GM12891 (cell line): ENCODE data around the gene PRND.

Source experiments
- POLR2A ChIP-seq: IDR thresholded peaks from 2 replicates; pipeline ENCODE4 v1.6.1; 2011; ENCODE audit warnings: low read depth, low read length, control low read depth
- POLR2AphosphoS5 ChIP-seq: IDR thresholded peaks from 2 replicates; pipeline ENCODE4 v1.6.1; 2011; ENCODE audit warnings: low read depth, low read length, control low read depth
- TAF1 ChIP-seq: IDR thresholded peaks from 2 replicates; pipeline ENCODE4 v1.6.1; 2011; ENCODE audit warnings: low read depth, low read length, control low read depth

DNA sequence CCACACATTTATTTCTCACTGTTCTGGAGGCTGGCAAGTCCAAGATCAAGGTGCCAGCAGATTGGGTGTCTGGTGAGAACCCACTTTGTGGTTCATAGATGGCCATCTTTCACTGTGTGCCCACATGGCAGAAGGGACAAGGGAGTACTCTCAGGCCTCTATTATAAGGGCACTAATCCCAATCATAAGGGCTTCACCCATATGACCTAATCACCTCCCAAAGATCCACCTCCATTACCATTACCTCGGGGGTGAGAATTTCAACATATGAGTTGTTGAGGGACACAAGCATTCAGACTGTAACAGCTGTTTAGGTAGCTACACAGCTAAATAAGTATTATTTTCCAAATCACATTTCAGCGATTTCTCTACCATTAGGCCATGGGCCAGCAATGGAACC, 2.5 kb upstream of the PRND start:
- TF ChIP-seq POLR2AphosphoS5, result no peak
- no peak for TF ChIP-seq POLR2A
- no peak for TF ChIP-seq TAF1
